SK-N-SH (cell line): ENCODE data around the gene SPATA16. TPM values are rescaled to one million over a fixed set of nuclear protein-coding genes. Genes with fewer than 3 reads are reported as not detected.

Experiments used
- CTCF ChIA-PET: fragments of 300-600, 350-600 bp; formaldehyde crosslinking; extraction: SDS; loops from one replicate; lab custom pipeline; 2021; lab: Yijun Ruan, JAX
- POLR2A ChIA-PET: fragments of 350-600 bp; sonication (Branson Sonifier 250); formaldehyde crosslinking; extraction: SDS; loops from one replicate; lab custom pipeline; 2020; ENCODE audit warnings: antibody characterized with exemption, inconsistent platforms; lab: Yijun Ruan, JAX
- DNase-seq: peaks from one replicate; pipeline ENCODE4 v3.0.0; 2012
- H2AFZ ChIP-seq: fragments of 200-600 bp; sonication (generic); 2 replicates; pipeline ENCODE4 v1.8.1; 2016; ENCODE audit warnings: antibody characterized with exemption, mild to moderate bottlenecking, low read depth
- H3F3A ChIP-seq: fragments of 200-600 bp; sonication (generic); replicated peaks from 2 replicates; pipeline ENCODE3; 2016; ENCODE audit warnings: antibody characterized with exemption, mild to moderate bottlenecking; ENCODE audit not compliant: insufficient read depth
- H3K27ac ChIP-seq, 2 experiments: fragments of 200-500 bp in 1 of 2; fragments of 200-600 bp in 1 of 2; sonication (Bioruptor generic) in 1 of 2; sonication (generic), shearing (Covaris generic) in 1 of 2; 2 replicates each; pipeline versions ENCODE4 v1.5.1 to v1.6.1; 2014 to 2016; ENCODE audit warnings: low read depth in 2 of 2, inconsistent platforms in 1 of 2, low read length in 1 of 2, mild to moderate bottlenecking in 1 of 2, mixed read lengths in 1 of 2
- H3K27me3 ChIP-seq: fragments of 200-600 bp; sonication (generic), shearing (Covaris generic); 2 replicates; pipeline ENCODE4 v1.6.1; 2016; ENCODE audit warnings: mixed run types; ENCODE audit not compliant: insufficient read depth
- H3K36me3 ChIP-seq, 2 experiments: fragments of 200-500 bp in 1 of 2; fragments of 200-600 bp in 1 of 2; sonication (Bioruptor generic) in 1 of 2; sonication (generic) in 1 of 2; replicated peaks in 1 of 2; 2 replicates each; pipeline versions ENCODE3 to v1.5.1; 2014 to 2016; ENCODE audit warnings: low read length in 1 of 2, mild to moderate bottlenecking in 1 of 2; ENCODE audit not compliant: insufficient read depth in 2 of 2, control insufficient read depth in 1 of 2
- H3K4me1 ChIP-seq, 2 experiments: fragments of 200-500 bp in 1 of 2; fragments of 200-600 bp in 1 of 2; sonication (Bioruptor generic) in 1 of 2; sonication (generic), shearing (Covaris generic) in 1 of 2; 2 replicates each; pipeline versions ENCODE4 v1.5.1 to v1.6.1; 2014 to 2016; ENCODE audit warnings: low read depth in 1 of 2, low read length in 1 of 2, mixed run types in 1 of 2; ENCODE audit not compliant: insufficient read depth in 2 of 2, control insufficient read depth in 1 of 2
- H3K4me2 ChIP-seq: fragments of 200-600 bp; sonication (generic), shearing (Covaris generic); 2 replicates; pipeline ENCODE4 v1.6.1; 2017; ENCODE audit warnings: mixed run types
- H3K4me3 ChIP-seq, 2 experiments: fragments of 200-500 bp in 1 of 2; fragments of 200-600 bp in 1 of 2; sonication (Bioruptor generic) in 1 of 2; sonication (generic), shearing (Covaris generic) in 1 of 2; 2 replicates each; pipeline versions ENCODE4 v1.5.1 to v1.8.1; 2014 to 2016; ENCODE audit warnings: low read depth in 2 of 2, inconsistent platforms in 1 of 2, low read length in 1 of 2, mild to moderate bottlenecking in 1 of 2, mixed read lengths in 1 of 2, moderate library complexity in 1 of 2
- H3K79me2 ChIP-seq: fragments of 200-600 bp; sonication (generic); 2 replicates; pipeline ENCODE4 v1.8.1; 2017; ENCODE audit warnings: mild to moderate bottlenecking; ENCODE audit not compliant: insufficient read depth
- H3K9ac ChIP-seq: fragments of 200-600 bp; sonication (generic); 2 replicates; pipeline ENCODE4 v1.6.1; 2017; ENCODE audit warnings: mixed run types
- H3K9me2 ChIP-seq: fragments of 200-600 bp; sonication (generic); 2 replicates; pipeline ENCODE4 v1.6.1; 2017; ENCODE audit warnings: mixed run types
- H3K9me3 ChIP-seq: fragments of 200-600 bp; sonication (generic); 2 replicates; pipeline ENCODE4 v1.6.1; 2017; ENCODE audit warnings: mixed run types, mild to moderate bottlenecking, moderate library complexity
- H4K20me1 ChIP-seq: fragments of 200-600 bp; sonication (generic); 2 replicates; pipeline ENCODE4 v1.6.1; 2017; ENCODE audit warnings: mild to moderate bottlenecking, mixed run types; ENCODE audit not compliant: insufficient read depth
- ELF1 ChIP-seq: IDR thresholded peaks from 2 replicates; pipeline ENCODE4 v1.4.0; 2012
- EP300 ChIP-seq, 2 experiments: IDR thresholded peaks; 2 replicates each; pipeline versions ENCODE4 v1.4.0 to v1.6.1; 2012; ENCODE audit warnings: borderline replicate concordance in 1 of 2, low read depth in 1 of 2, low read length in 1 of 2
- FOSL2 ChIP-seq: IDR thresholded peaks from 2 replicates; pipeline ENCODE4 v1.4.0; 2012; ENCODE audit warnings: low read depth, mild to moderate bottlenecking, moderate library complexity, borderline replicate concordance
- FOXJ3 ChIP-seq: sonication (generic); formaldehyde crosslinking; IDR thresholded peaks from 2 replicates; pipeline ENCODE4 v1.5.1; 2020; ENCODE audit warnings: mild to moderate bottlenecking, missing genetic modification reagents
- GABPA ChIP-seq: IDR thresholded peaks from 2 replicates; pipeline ENCODE4 v1.4.0; 2012; ENCODE audit warnings: low read depth, mild to moderate bottlenecking
- GATA2 ChIP-seq: sonication (generic); formaldehyde crosslinking; IDR thresholded peaks from 2 replicates; pipeline ENCODE4 v1.5.0; 2020; ENCODE audit warnings: mild to moderate bottlenecking, missing genetic modification reagents
- JUND ChIP-seq: IDR thresholded peaks from 2 replicates; pipeline ENCODE4 v1.4.0; 2012
- MEF2A ChIP-seq: IDR thresholded peaks from 2 replicates; pipeline ENCODE4 v1.4.0; 2012; ENCODE audit warnings: low read depth, borderline replicate concordance
- MXI1 ChIP-seq: IDR thresholded peaks from 2 replicates; pipeline ENCODE4 v1.6.1; 2012; ENCODE audit warnings: mild to moderate bottlenecking, low read depth, low read length, improper control_type of control experiment
- NFIC ChIP-seq: IDR thresholded peaks from 2 replicates; pipeline ENCODE4 v1.4.0; 2012; ENCODE audit warnings: borderline replicate concordance
- NRF1 ChIP-seq: IDR thresholded peaks from 2 replicates; pipeline ENCODE4 v1.6.1; 2012; ENCODE audit warnings: low read depth, mild to moderate bottlenecking, low read length
- POLR2AphosphoS5 ChIP-seq: IDR thresholded peaks from 2 replicates; pipeline ENCODE4 v1.6.1; 2012; ENCODE audit warnings: low read depth, low read length
- RAD21 ChIP-seq: IDR thresholded peaks from 2 replicates; pipeline ENCODE4 v1.6.1; 2012; ENCODE audit warnings: mild to moderate bottlenecking, low read length
- RCOR1 ChIP-seq: fragments of 150-350 bp; IDR thresholded peaks from 2 replicates; pipeline ENCODE4 v1.6.1; 2017; ENCODE audit warnings: antibody characterized with exemption, low read length
- TAF1 ChIP-seq: IDR thresholded peaks from 2 replicates; pipeline ENCODE4 v1.6.1; 2012; ENCODE audit warnings: low read depth, mild to moderate bottlenecking, low read length, moderate library complexity, borderline replicate concordance
- TEAD4 ChIP-seq: IDR thresholded peaks from 2 replicates; pipeline ENCODE4 v1.4.0; 2012; ENCODE audit warnings: mild to moderate bottlenecking, borderline replicate concordance; ENCODE audit not compliant: insufficient read depth
- YY1 ChIP-seq: IDR thresholded peaks from 2 replicates; pipeline ENCODE4 v1.4.0; 2012; ENCODE audit warnings: low read depth, mild to moderate bottlenecking
- WGBS: methylation state at CpG from one replicate; pipeline ENCODE4 v1.1.6; 2017; ENCODE audit warnings: low lambda C conversion rate; 5-methylcytosine and 5-hydroxymethylcytosine counted together
- polyA plus RNA-seq, 3 experiments: library from polyadenylated mRNA; depleted of rRNA; stranded (reverse); fragments of >200 nt; gene quantifications; 2 replicates each; pipeline ENCODE4 v1.2.3, GENCODE V29; 2012
- TF ChIP-seq, protein P1 (sequence below): IDR thresholded peaks from 2 replicates; pipeline ENCODE4 v1.4.0; 2012; ENCODE audit warnings: low read depth
- TF ChIP-seq, protein P2 (sequence below): IDR thresholded peaks from 2 replicates; pipeline ENCODE4 v1.4.0; 2012; ENCODE audit warnings: low read depth, borderline replicate concordance
- TF ChIP-seq, protein P3 (sequence below): IDR thresholded peaks from 2 replicates; pipeline ENCODE4; 2012
- TF ChIP-seq, protein P4 (sequence below): IDR thresholded peaks from 2 replicates; pipeline ENCODE4 v1.6.1; 2012; ENCODE audit warnings: mild to moderate bottlenecking, low read depth, low read length, moderate library complexity

The SPATA16 gene
- polyA plus RNA-seq, 1 of the 3 experiments (the other 2 are of a cell fraction): not detected

DNA sequence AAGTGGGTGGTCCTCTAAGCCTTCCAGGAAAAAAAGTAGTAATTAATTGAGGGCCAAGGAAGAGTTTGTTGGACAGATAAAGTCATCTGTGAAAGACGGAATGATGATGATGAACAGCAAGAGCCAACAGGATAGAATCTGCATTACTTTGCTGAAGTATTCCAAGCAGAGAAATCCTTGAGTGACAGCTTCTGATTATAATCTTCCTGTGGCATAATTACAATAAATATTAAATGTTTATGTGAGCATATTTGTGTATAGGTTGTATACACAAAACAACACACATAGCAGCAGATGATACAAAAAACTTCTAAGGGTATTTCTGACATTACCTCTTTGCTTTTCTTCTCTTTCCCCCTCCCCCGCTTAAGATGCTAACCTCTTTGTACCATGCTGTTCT lies 147.6 kb downstream of the SPATA16 start:
- 52% methylated on average over 2 of the region's 2 CpGs for WGBS
- Histone ChIP-seq H3K27me3 (no peaks in the 10 kb centered on the region), H3K79me2 (no peaks in the 10 kb centered on the region), H3K4me2 (no peak overlapping the region), H3K36me3 (no peaks in the 10 kb centered on the region), H4K20me1 (no peaks in the 10 kb centered on the region), H3K4me3 (no peak overlapping the region), H3K27ac (no peak overlapping the region), H3K9ac (no peak overlapping the region), H2AFZ (no peak overlapping the region), H3K9me3 (no peaks in the 10 kb centered on the region), H3K4me1 (no peaks in the 10 kb centered on the region), H3F3A (no peaks in the 10 kb centered on the region), H3K9me2 (no peaks in the 10 kb centered on the region)
- TF ChIP-seq EP300 (IDR thresholded peaks at IDR 0.05; ENCODE audit: borderline replicate concordance in 1 of 2, low read depth in 1 of 2, low read length in 1 of 2): no peak
- no peak for TF ChIP-seq FOSL2
- TF ChIP-seq TEAD4: no peak
- no peak for TF ChIP-seq JUND
- no peak for TF ChIP-seq NFIC
- no peak for TF ChIP-seq MEF2A
- TF ChIP-seq FOXJ3 (CRISPR knock-in tag): no peak
- TF ChIP-seq RAD21: no peak
- TF ChIP-seq YY1: no peak
- TF ChIP-seq, protein P1, sequence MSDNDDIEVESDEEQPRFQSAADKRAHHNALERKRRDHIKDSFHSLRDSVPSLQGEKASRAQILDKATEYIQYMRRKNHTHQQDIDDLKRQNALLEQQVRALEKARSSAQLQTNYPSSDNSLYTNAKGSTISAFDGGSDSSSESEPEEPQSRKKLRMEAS: no peak
- TF ChIP-seq GABPA: no peak
- TF ChIP-seq, protein P2, sequence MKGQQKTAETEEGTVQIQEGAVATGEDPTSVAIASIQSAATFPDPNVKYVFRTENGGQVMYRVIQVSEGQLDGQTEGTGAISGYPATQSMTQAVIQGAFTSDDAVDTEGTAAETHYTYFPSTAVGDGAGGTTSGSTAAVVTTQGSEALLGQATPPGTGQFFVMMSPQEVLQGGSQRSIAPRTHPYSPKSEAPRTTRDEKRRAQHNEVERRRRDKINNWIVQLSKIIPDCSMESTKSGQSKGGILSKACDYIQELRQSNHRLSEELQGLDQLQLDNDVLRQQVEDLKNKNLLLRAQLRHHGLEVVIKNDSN: no peak
- ChIA-PET POLR2A (no interaction called here), CTCF (interaction anchor here (2.8 kb wide), 1 partner anchor 11 kb away, joined by 9 read pairs; no protein-coding TSS in a partner anchor)
- no peak for DNase-seq

DNA sequence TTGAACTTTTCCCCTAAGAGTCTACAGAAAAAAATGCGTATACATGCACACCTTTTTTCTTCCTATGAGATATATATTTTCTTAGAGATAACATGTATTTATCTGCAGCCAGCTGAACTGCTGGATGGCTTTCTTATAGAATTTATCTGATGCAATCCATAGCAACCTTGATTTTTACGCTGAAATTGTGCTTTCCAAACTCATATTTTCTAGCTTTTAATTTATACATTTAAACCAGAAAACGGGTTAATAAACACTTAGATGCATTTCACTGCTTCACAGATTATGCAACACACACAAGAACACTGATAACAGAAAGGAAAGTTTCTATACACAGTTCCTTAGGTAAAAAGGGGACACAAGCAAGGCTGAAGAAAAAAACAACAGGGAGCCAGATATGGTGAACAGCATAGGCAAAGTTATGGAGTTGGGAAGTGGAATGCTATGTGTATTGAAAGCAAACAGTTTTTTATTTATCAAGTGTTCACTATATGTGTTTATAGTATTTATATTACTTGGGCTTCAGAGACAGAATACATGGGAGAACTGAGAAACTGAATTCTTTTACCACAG lies 149.5 kb downstream of the SPATA16 start:
- no peaks in the 10 kb centered on the region for H3K36me3 ChIP-seq
- H4K20me1 ChIP-seq: no peaks in the 10 kb centered on the region
- TF ChIP-seq NFIC: no peak
- no peak for TF ChIP-seq GABPA
- no peak for TF ChIP-seq NRF1
- no peak for TF ChIP-seq FOSL2
- no peak for TF ChIP-seq TAF1
- TF ChIP-seq, protein P3, sequence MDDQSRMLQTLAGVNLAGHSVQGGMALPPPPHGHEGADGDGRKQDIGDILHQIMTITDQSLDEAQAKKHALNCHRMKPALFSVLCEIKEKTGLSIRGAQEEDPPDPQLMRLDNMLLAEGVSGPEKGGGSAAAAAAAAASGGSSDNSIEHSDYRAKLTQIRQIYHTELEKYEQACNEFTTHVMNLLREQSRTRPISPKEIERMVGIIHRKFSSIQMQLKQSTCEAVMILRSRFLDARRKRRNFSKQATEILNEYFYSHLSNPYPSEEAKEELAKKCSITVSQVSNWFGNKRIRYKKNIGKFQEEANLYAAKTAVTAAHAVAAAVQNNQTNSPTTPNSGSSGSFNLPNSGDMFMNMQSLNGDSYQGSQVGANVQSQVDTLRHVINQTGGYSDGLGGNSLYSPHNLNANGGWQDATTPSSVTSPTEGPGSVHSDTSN: no peak
- TF ChIP-seq GATA2 (CRISPR knock-in tag): no peak
- TF ChIP-seq JUND: no peak
- no peak for TF ChIP-seq TEAD4
- TF ChIP-seq YY1: no peak
- no peak for TF ChIP-seq ELF1
- TF ChIP-seq RCOR1: no peak
- no peak for TF ChIP-seq MXI1
- TF ChIP-seq, protein P1: no peak
- no peak for TF ChIP-seq POLR2AphosphoS5
- no peak for TF ChIP-seq EP300 (IDR thresholded peaks at IDR 0.05; ENCODE audit: borderline replicate concordance in 1 of 2, low read depth in 1 of 2, low read length in 1 of 2)
- TF ChIP-seq, protein P4, sequence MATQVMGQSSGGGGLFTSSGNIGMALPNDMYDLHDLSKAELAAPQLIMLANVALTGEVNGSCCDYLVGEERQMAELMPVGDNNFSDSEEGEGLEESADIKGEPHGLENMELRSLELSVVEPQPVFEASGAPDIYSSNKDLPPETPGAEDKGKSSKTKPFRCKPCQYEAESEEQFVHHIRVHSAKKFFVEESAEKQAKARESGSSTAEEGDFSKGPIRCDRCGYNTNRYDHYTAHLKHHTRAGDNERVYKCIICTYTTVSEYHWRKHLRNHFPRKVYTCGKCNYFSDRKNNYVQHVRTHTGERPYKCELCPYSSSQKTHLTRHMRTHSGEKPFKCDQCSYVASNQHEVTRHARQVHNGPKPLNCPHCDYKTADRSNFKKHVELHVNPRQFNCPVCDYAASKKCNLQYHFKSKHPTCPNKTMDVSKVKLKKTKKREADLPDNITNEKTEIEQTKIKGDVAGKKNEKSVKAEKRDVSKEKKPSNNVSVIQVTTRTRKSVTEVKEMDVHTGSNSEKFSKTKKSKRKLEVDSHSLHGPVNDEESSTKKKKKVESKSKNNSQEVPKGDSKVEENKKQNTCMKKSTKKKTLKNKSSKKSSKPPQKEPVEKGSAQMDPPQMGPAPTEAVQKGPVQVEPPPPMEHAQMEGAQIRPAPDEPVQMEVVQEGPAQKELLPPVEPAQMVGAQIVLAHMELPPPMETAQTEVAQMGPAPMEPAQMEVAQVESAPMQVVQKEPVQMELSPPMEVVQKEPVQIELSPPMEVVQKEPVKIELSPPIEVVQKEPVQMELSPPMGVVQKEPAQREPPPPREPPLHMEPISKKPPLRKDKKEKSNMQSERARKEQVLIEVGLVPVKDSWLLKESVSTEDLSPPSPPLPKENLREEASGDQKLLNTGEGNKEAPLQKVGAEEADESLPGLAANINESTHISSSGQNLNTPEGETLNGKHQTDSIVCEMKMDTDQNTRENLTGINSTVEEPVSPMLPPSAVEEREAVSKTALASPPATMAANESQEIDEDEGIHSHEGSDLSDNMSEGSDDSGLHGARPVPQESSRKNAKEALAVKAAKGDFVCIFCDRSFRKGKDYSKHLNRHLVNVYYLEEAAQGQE: no peak

More for the DNA sequence above, 149.5 kb downstream of the SPATA16 start:
- no peak overlapping the region for H3K27ac ChIP-seq
- no peaks in the 10 kb centered on the region for H3K4me1 ChIP-seq
- no peaks in the 10 kb centered on the region for H3K79me2 ChIP-seq
- no peak for DNase-seq
- no peaks in the 10 kb centered on the region for H3K27me3 ChIP-seq
- H3K4me3 ChIP-seq: no peak overlapping the region
- H3K9me2 ChIP-seq: no peaks in the 10 kb centered on the region
- POLR2A ChIA-PET: no interaction called here
- H3K4me2 ChIP-seq: no peak overlapping the region
- WGBS: 38% methylated on average over 3 of the region's 3 CpGs
- H3F3A ChIP-seq: no peaks in the 10 kb centered on the region
- no peak overlapping the region for H3K9ac ChIP-seq
- no peaks in the 10 kb centered on the region for H3K9me3 ChIP-seq
- CTCF ChIA-PET: interaction anchor here (1.4 kb wide), 1 partner anchor 55 kb away, joined by 3 read pairs; no protein-coding TSS in a partner anchor
- no peak overlapping the region for H2AFZ ChIP-seq
